ENCODE data around the gene ADAMTS18. TPM values are rescaled to one million over a fixed set of nuclear protein-coding genes. Genes with fewer than 3 reads are reported as not detected.

Gene ADAMTS18
- total and polyA plus RNA-seq, 2 donors from 2014 or later = 0.06 to 0.60 TPM

- no peak overlapping the region for H3K27ac ChIP-seq (ENCODE audit: low read depth in 2 of 2, low read length in 2 of 2)
- no peak for DNase-seq
- FAIRE-seq = no peak
- H3K4me3 ChIP-seq (ENCODE audit: low read length in 3 of 3) = no peak overlapping the region
- TF ChIP-seq, protein P1, sequence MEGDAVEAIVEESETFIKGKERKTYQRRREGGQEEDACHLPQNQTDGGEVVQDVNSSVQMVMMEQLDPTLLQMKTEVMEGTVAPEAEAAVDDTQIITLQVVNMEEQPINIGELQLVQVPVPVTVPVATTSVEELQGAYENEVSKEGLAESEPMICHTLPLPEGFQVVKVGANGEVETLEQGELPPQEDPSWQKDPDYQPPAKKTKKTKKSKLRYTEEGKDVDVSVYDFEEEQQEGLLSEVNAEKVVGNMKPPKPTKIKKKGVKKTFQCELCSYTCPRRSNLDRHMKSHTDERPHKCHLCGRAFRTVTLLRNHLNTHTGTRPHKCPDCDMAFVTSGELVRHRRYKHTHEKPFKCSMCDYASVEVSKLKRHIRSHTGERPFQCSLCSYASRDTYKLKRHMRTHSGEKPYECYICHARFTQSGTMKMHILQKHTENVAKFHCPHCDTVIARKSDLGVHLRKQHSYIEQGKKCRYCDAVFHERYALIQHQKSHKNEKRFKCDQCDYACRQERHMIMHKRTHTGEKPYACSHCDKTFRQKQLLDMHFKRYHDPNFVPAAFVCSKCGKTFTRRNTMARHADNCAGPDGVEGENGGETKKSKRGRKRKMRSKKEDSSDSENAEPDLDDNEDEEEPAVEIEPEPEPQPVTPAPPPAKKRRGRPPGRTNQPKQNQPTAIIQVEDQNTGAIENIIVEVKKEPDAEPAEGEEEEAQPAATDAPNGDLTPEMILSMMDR (IDR thresholded peaks at IDR 0.05; ENCODE audit: borderline replicate concordance, extremely low read depth, insufficient read depth) = no peak
- intact Hi-C loops (cut with DNase I) = no loop called here
- H3K27me3 ChIP-seq (ENCODE audit: control insufficient read depth, insufficient read depth, low read length) = no peaks in the 10 kb centered on the region
- peaks cover 0 to 5% (median 0%) of the 10 kb centered on the region in 3 donors for H3K9me3 ChIP-seq (ENCODE audit: control insufficient read depth in 2 of 3, insufficient read depth in 1 of 3, low read length in 3 of 3)
- H3K36me3 ChIP-seq (ENCODE audit: control insufficient read depth in 2 of 3, insufficient read depth in 3 of 3, low read length in 3 of 3) = no peaks in the 10 kb centered on the region
- no peak overlapping the region for H3K9ac ChIP-seq (ENCODE audit: low read length in 3 of 3)
- H3K4me1 ChIP-seq (ENCODE audit: control insufficient read depth in 2 of 3, insufficient read depth in 2 of 3, low read depth in 1 of 3, low read length in 3 of 3) = no peaks in the 10 kb centered on the region
Observed at GRCh38 chr16:77404775-77405174, 30.1 kb downstream of the ADAMTS18 start.

- Histone ChIP-seq H3K4me1 (ENCODE audit: control insufficient read depth in 2 of 3, insufficient read depth in 2 of 3, low read depth in 1 of 3, low read length in 3 of 3) (no peaks in the 10 kb centered on the region), H3K9ac (ENCODE audit: low read length in 3 of 3) (no peak overlapping the region), H3K36me3 (ENCODE audit: control insufficient read depth in 2 of 3, insufficient read depth in 3 of 3, low read length in 3 of 3) (no peaks in the 10 kb centered on the region), H3K27me3 (ENCODE audit: control insufficient read depth, insufficient read depth, low read length) (no peaks in the 10 kb centered on the region), H3K27ac (ENCODE audit: low read depth in 2 of 2, low read length in 2 of 2) (no peak overlapping the region), H3K9me3 (ENCODE audit: control insufficient read depth in 2 of 3, insufficient read depth in 1 of 3, low read length in 3 of 3) (peaks cover 0 to 5% (median 0%) of the 10 kb centered on the region in 3 donors), H3K4me3 (ENCODE audit: low read length in 3 of 3) (no peak overlapping the region)
- TF ChIP-seq, protein P1 (IDR thresholded peaks at IDR 0.05; ENCODE audit: borderline replicate concordance, extremely low read depth, insufficient read depth) = no peak
- no peak for DNase-seq
- intact Hi-C loops (cut with DNase I) = no loop called here
- no peak for FAIRE-seq
Observed at GRCh38 chr16:77403732-77404131, 31.1 kb downstream of the ADAMTS18 start.

GRCh38 chr16:77402672-77403071 lies 32.2 kb downstream of the ADAMTS18 start:
- DNase-seq (no peak), FAIRE-seq (no peak)
- no peaks in the 10 kb centered on the region for H3K4me1 ChIP-seq (ENCODE audit: control insufficient read depth in 2 of 3, insufficient read depth in 2 of 3, low read depth in 1 of 3, low read length in 3 of 3)
- peaks cover 0 to 5% (median 0%) of the 10 kb centered on the region in 3 donors for H3K9me3 ChIP-seq (ENCODE audit: control insufficient read depth in 2 of 3, insufficient read depth in 1 of 3, low read length in 3 of 3)
- H3K27ac ChIP-seq (ENCODE audit: low read depth in 2 of 2, low read length in 2 of 2) = no peak overlapping the region
- no peaks in the 10 kb centered on the region for H3K27me3 ChIP-seq (ENCODE audit: control insufficient read depth, insufficient read depth, low read length)
- H3K9ac ChIP-seq (ENCODE audit: low read length in 3 of 3) = no peak overlapping the region
- TF ChIP-seq, protein P1 (IDR thresholded peaks at IDR 0.05; ENCODE audit: borderline replicate concordance, extremely low read depth, insufficient read depth) = no peak
- no peaks in the 10 kb centered on the region for H3K36me3 ChIP-seq (ENCODE audit: control insufficient read depth in 2 of 3, insufficient read depth in 3 of 3, low read length in 3 of 3)
- intact Hi-C loops (cut with DNase I) = no loop called here
- no peak overlapping the region for H3K4me3 ChIP-seq (ENCODE audit: low read length in 3 of 3)

- no peak overlapping the region for H3K27ac ChIP-seq (ENCODE audit: low read depth in 2 of 2, low read length in 2 of 2)
- intact Hi-C loops (cut with DNase I) = no loop called here
- TF ChIP-seq, protein P1 (IDR thresholded peaks at IDR 0.05; ENCODE audit: borderline replicate concordance, extremely low read depth, insufficient read depth) = no peak
Observed at GRCh38 chr16:77402118-77402517, 32.7 kb downstream of the ADAMTS18 start.

More at GRCh38 chr16:77402118-77402517, 32.7 kb downstream of the ADAMTS18 start:
- FAIRE-seq (no peak), DNase-seq (no peak)
- Histone ChIP-seq H3K9me3 (ENCODE audit: control insufficient read depth in 2 of 3, insufficient read depth in 1 of 3, low read length in 3 of 3) (peaks cover 0 to under 1% (median 0%) of the 10 kb centered on the region in 3 donors), H3K4me1 (ENCODE audit: control insufficient read depth in 2 of 3, insufficient read depth in 2 of 3, low read depth in 1 of 3, low read length in 3 of 3) (no peaks in the 10 kb centered on the region), H3K4me3 (ENCODE audit: low read length in 3 of 3) (no peak overlapping the region), H3K36me3 (ENCODE audit: control insufficient read depth in 2 of 3, insufficient read depth in 3 of 3, low read length in 3 of 3) (no peaks in the 10 kb centered on the region), H3K9ac (ENCODE audit: low read length in 3 of 3) (no peak overlapping the region), H3K27me3 (ENCODE audit: control insufficient read depth, insufficient read depth, low read length) (no peaks in the 10 kb centered on the region)

Measured in kidney (tissue), 14 donors.